GM23248 (cell line): ENCODE measurements around the gene MT1B. TPM values are rescaled to one million over a fixed set of nuclear protein-coding genes. Genes with fewer than 3 reads are reported as not detected.

ENCODE experiments used
- DNase-seq: peaks from one replicate; pipeline ENCODE4 v3.0.0-alpha.2; 2015
- H2AFZ ChIP-seq: fragments of 200-600 bp; sonication (generic); 2 replicates; pipeline ENCODE4 v1.6.1; 2016; ENCODE audit warnings: antibody characterized with exemption
- H3F3A ChIP-seq: fragments of 200-600 bp; sonication (generic); 2 replicates; pipeline ENCODE4 v1.6.1; 2016; ENCODE audit warnings: mild to moderate bottlenecking, antibody characterized with exemption, mixed run types; ENCODE audit not compliant: insufficient read depth
- H3K27ac ChIP-seq: fragments of 200-600 bp; sonication (generic); 2 replicates; pipeline ENCODE4 v1.5.1; 2016; ENCODE audit warnings: mild to moderate bottlenecking
- H3K27me3 ChIP-seq: fragments of 200-600 bp; sonication (generic); replicated peaks from 2 replicates; pipeline ENCODE4 v1.6.1; 2016; ENCODE audit warnings: mild to moderate bottlenecking; ENCODE audit not compliant: insufficient read depth
- H3K36me3 ChIP-seq: fragments of 200-600 bp; sonication (generic); 2 replicates; pipeline ENCODE4 v1.6.1; 2016; ENCODE audit warnings: low read depth, mild to moderate bottlenecking
- H3K4me1 ChIP-seq: fragments of 200-600 bp; sonication (generic); 2 replicates; pipeline ENCODE4 v1.6.1; 2016; ENCODE audit warnings: mild to moderate bottlenecking; ENCODE audit not compliant: insufficient read depth
- H3K4me2 ChIP-seq: fragments of 200-600 bp; sonication (generic); one replicate; pipeline ENCODE4 v1.6.1; 2016; ENCODE audit warnings: mild to moderate bottlenecking; ENCODE audit not compliant: unreplicated experiment
- H3K4me3 ChIP-seq: fragments of 200-600 bp; sonication (generic); 2 replicates; pipeline ENCODE4 v1.5.1; 2016; ENCODE audit warnings: mild to moderate bottlenecking
- H3K79me2 ChIP-seq: fragments of 200-600 bp; sonication (generic); 2 replicates; pipeline ENCODE4 v1.6.1; 2016; ENCODE audit warnings: mild to moderate bottlenecking; ENCODE audit not compliant: insufficient read depth
- H3K9ac ChIP-seq: fragments of 200-600 bp; sonication (generic); 2 replicates; pipeline ENCODE4 v1.6.1; 2016; ENCODE audit warnings: mild to moderate bottlenecking
- H3K9me2 ChIP-seq: fragments of 200-600 bp; sonication (generic); 2 replicates; pipeline ENCODE4 v1.6.1; 2016; ENCODE audit warnings: mixed run types, mild to moderate bottlenecking, moderate library complexity; ENCODE audit not compliant: insufficient read depth
- H3K9me3 ChIP-seq: fragments of 200-600 bp; sonication (generic); one replicate; pipeline ENCODE4 v1.6.1; 2017; ENCODE audit warnings: low read depth
- H4K20me1 ChIP-seq: fragments of 200-600 bp; sonication (generic); 2 replicates; pipeline ENCODE4 v1.6.0; 2016; ENCODE audit not compliant: insufficient read depth
- EZH2 ChIP-seq: fragments of 200-600 bp; sonication (generic); IDR thresholded peaks from 2 replicates; pipeline ENCODE4 v1.6.1; 2018; ENCODE audit warnings: antibody characterized with exemption, mild to moderate bottlenecking; ENCODE audit not compliant: insufficient read depth, poor library complexity, severe bottlenecking
- EZH2phosphoT487 ChIP-seq: fragments of 200-600 bp; sonication (generic); IDR thresholded peaks from 2 replicates; pipeline ENCODE4 v1.6.1; 2018; ENCODE audit warnings: antibody characterized with exemption, moderate library complexity, mild to moderate bottlenecking, low read depth; ENCODE audit not compliant: insufficient read depth
- WGBS, 2 experiments: methylation state at CpG; one replicate each; pipeline ENCODE4 v1.1.6; 2015 to 2017; ENCODE audit warnings: low lambda C conversion rate in 2 of 2, low coverage in 1 of 2; ENCODE audit errors: missing lambda C conversion rate in 2 of 2; 5-methylcytosine and 5-hydroxymethylcytosine counted together
- in situ Hi-C: fragments of 300-500 bp; cut with MboI; formaldehyde crosslinking; loops from 2 replicates; pipeline ENCODE4 v1.15.0; 2020
- polyA plus RNA-seq: library from polyadenylated mRNA; unstranded; fragments of >200 nt; fragmentation: Nextera tagmentation; extraction: Ambion mirVana; gene quantifications from 2 replicates; pipeline ENCODE4 v1.2.1, GENCODE V29; 2016
- total RNA-seq: library from RNA; depleted of rRNA; stranded (reverse); fragments of >200 nt; shearing (Covaris generic); gene quantifications from 2 replicates; pipeline ENCODE4 v1.2.3, GENCODE V29; 2014

MT1B gene
- total and polyA plus RNA-seq, 2 experiments from 2014 or later = not detected

DNA sequence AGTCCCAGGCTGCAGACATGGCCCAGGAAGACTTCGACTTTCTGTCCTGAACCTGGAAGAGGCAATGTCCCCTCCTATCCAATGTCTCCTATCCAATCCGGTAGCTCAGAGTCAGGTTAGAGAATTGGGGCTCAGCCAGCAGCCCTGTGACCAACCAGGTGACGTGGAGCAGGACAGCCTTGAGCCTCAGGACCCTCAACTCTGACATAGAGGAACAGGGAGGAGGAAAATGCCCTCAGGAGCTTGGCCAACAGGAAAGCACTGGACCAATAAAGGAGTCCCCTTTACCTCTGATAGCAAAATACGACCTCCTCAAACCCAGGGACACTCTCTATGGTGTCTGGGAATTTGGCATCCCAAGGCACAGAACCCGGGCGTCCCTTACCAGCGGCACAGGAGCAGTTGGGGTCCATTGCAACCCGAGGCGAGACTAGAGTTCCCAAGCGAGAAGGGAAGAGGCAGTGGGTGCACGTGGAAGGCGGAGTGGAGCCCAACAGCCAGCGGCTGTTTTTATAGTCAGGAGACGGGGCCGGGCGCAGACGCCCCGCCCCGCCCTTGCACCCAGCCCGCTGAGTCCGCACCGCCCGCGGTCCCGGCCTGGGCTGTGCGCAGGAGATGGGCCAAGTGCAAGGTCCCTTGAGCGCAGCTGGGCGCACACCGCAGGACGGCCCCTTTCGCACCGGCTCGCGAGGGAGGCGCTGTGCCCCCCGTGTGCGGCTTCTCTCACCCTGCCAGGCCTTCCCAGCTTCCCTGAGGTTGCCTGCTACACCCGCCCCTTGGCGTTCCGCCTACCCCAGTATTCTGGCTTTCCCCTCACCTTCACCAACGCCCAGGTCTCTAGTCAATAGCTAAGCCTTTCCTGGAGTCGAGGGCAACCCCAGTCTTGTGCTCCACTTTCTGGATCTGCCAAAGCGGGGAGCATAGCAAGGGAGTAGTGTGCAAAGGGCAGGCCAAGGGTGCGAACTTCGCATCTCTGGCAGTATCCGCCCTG lies 16.2 kb downstream of the MT1B start, which contains the start of gene MT1G:
Gene MT1G, minus strand, starts transcription at position 485 of the 991 bp plus-strand sequence. Its CDS starts 72 bp downstream, at position 413.
- peak; percentile 54 for DNase-seq
- Histone ChIP-seq H2AFZ (no peak within 1 kb of the TSS), H3K4me1 (no peaks in the 10 kb centered on the region), H3K9me2 (no peaks in the 10 kb centered on the region), H3K9me3 (no peaks in the 10 kb centered on the region), H3K9ac (no peak within 1 kb of the TSS), H3F3A (no peaks in the 10 kb centered on the region), H3K4me3 (no peak within 1 kb of the TSS), H3K36me3 (no peaks in the 10 kb centered on the region), H4K20me1 (no peaks in the 10 kb centered on the region), H3K79me2 (no peaks in the 10 kb centered on the region), H3K27ac (no peak within 1 kb of the TSS), H3K4me2 (peak within 1 kb of the TSS; percentile 36), H3K27me3 (peaks cover 30% of the 10 kb centered on the region)
- in situ Hi-C loops = no loop called here
- no peak for TF ChIP-seq EZH2phosphoT487
- TF ChIP-seq EZH2 = no peak
- WGBS, 2 experiments = 32 to 39% methylated on average over 33 to 37 of the region's 46 CpGs

DNA sequence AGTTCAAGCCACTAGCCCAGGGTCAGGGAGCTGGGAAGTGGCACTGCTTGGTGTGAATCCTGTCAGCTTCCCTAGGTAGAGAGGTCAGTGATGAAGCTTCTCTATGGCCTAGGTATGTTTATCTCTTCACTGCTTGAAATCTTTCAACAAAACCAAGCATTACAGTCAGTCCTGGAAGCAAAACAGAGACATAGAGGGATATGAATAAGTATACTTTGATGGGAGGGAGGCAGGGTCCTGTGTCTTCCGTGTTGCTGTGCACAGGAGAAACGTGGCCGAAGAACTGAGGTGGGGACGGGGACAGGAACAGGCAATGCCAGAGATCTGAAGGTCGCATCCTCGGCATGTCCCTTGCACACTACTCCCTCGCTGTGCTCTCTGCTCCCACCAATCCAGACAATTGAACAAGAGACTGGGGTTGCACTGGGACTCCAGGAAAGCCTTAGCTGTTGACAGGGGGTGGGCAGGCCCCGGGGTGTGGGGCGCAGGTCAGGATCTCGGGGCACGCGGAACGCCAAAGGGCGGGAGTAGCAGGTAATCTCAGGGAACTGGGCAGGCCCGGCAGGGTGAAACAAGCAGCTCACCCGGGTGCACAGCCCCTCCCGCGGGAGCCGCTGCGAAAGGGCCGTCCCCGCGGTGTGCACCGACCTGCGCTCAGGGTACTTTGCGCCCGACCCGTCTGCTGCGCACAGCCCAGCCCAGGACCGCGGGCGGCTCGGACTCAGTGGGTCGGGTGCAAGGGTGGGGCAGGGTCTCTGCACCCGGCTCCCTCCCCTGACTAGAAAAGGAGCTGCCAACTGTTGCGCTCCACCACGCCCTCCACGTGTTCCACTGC lies 17.5 kb downstream of the MT1B start, which contains the start of gene MT1H:
Gene MT1H, plus strand, starts transcription at position 810 of the 835 bp plus-strand sequence. CDS start 71 bp downstream, outside the sequence.
- Histone ChIP-seq H3K27me3 (peaks cover 30% of the 10 kb centered on the region), H3K79me2 (no peaks in the 10 kb centered on the region), H4K20me1 (no peaks in the 10 kb centered on the region), H3F3A (no peaks in the 10 kb centered on the region), H3K27ac (no peak within 1 kb of the TSS), H3K4me1 (no peaks in the 10 kb centered on the region), H3K9ac (no peak within 1 kb of the TSS), H3K4me3 (no peak within 1 kb of the TSS), H2AFZ (no peak within 1 kb of the TSS), H3K9me3 (no peaks in the 10 kb centered on the region), H3K4me2 (no peak within 1 kb of the TSS), H3K36me3 (no peaks in the 10 kb centered on the region), H3K9me2 (no peaks in the 10 kb centered on the region)
- no peak for TF ChIP-seq EZH2phosphoT487
- no peak for TF ChIP-seq EZH2
- 46 to 47% methylated on average over 28 to 37 of the region's 38 CpGs for WGBS, 2 experiments
- in situ Hi-C loops = no loop called here
- DNase-seq = no peak

DNA sequence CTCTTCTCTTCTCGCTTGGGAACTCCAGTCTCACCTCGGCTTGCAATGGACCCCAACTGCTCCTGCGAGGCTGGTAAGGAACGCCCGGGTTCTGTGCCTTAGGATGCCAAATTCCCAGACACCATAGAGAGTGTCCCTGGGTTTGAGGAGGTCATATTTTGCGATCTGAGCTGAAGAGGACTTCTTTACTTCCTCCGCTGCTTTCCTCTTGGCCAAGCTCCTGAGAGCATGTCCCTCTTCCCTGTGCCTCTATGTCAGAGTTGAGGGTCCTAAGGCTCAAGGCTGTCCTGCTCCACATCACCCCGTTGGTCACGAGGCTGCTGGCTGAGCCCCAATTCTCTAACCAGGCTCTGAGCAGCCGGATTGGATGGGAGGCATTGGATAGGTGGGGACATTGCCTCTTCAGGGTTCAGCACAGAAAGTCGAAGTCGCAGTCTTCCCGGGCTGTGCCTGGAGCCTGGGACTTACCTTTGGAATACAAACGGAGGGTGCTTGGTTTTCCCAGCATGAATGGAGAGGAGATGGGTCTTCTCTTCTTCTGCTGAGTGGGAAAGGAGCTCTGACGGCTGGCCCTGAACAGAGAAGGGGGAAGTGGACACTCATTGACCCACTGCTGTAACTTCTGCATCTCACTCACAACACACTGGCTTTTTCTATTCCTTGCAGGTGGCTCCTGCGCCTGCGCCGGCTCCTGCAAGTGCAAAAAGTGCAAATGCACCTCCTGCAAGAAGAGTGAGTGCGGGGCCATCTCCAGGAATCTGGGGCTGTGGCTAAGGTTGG lies 18.3 kb downstream of the MT1B start:
- 55 to 65% methylated on average over 18 to 19 of the region's 19 CpGs for WGBS, 2 experiments
- H3K4me3 ChIP-seq = no peak overlapping the region

More for the DNA sequence above, 18.3 kb downstream of the MT1B start:
- no peaks in the 10 kb centered on the region for H3K79me2 ChIP-seq
- H3K9me2 ChIP-seq = no peaks in the 10 kb centered on the region
- H3K4me1 ChIP-seq = no peaks in the 10 kb centered on the region
- H3F3A ChIP-seq = no peaks in the 10 kb centered on the region
- no peaks in the 10 kb centered on the region for H3K36me3 ChIP-seq
- H4K20me1 ChIP-seq = no peaks in the 10 kb centered on the region
- no peak for DNase-seq
- peaks cover 30% of the 10 kb centered on the region for H3K27me3 ChIP-seq
- in situ Hi-C loops = no loop called here
- no peak overlapping the region for H3K9ac ChIP-seq
- no peak overlapping the region for H2AFZ ChIP-seq
- H3K9me3 ChIP-seq = no peaks in the 10 kb centered on the region
- no peak for TF ChIP-seq EZH2
- TF ChIP-seq EZH2phosphoT487 = no peak
- no peak overlapping the region for H3K4me2 ChIP-seq
- H3K27ac ChIP-seq = no peak overlapping the region
